ENCODE measurements around the gene GCN1.

Gene GCN1

DNA sequence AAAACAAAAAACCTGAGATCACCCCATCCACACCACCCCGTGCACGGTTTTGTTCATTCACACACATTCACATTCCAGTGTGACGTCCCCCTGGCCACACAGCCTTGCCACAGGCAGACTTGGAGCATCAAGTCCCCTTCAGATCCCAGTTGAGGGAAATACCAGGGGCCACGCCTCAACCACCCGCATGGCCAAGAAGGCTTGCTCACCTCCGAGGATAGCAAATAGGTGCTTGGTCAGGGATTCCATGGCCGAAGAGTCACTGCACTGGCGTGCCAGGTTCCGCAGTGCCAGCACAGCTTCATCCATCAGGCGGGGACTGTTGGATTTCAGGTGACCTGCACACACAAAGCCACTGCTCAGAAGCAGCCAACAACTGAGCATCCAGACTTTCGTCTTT, 19.0 kb downstream of the GCN1 start:
- no peak for DNase-seq (ENCODE audit: low spot score)

GRCh38 chr12:120175062-120175461, 19.5 kb downstream of the GCN1 start:
- no peak for DNase-seq (ENCODE audit: low spot score)

DNA sequence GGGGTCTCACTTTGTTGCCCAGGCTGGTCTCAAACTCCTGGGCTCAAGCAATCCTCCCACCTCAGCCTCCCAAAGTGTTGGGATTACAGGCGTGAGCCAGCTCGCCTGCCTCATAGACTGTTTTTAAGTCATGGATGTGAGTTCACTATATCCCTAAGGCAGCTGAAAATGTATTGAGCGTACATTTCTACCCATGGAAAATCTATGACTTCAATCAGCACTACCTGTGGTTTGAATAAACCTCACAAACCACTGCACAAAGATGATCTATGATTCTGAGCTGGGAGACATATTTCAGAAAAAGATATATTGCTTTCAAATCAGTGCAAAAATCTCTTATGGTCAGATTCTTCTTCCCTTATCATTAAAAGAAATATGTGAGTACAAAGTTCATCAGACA, 22.5 kb downstream of the GCN1 start:
- no peak for DNase-seq (ENCODE audit: low spot score)

DNA sequence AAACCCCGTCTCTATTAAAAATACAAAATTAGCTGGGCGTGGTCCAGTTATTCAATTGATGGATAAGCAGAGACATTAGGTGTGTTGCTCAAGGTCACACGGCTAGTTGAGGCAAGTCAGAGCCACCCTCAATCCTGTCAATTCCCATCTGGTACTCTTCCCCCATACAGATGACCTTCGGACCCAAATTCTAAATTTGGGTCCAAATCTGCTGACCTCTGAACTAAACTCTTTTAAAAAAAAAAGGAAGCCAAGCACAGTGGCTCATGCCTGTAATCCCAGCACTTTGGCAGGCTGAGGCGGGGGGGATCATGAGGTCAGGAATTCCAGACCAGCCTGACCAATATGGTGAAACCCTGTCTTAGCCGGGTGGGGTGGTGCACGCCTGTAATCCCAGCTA, 23.9 kb downstream of the GCN1 start:
- no peak for DNase-seq (ENCODE audit: low spot score)

- DNase-seq (ENCODE audit: low spot score): peak; percentile 23
Measured at GRCh38 chr12:120169946-120170345, 24.6 kb downstream of the GCN1 start.

GRCh38 chr12:120168337-120168736, 26.2 kb downstream of the GCN1 start:
- DNase-seq (ENCODE audit: low spot score): no peak

DNA sequence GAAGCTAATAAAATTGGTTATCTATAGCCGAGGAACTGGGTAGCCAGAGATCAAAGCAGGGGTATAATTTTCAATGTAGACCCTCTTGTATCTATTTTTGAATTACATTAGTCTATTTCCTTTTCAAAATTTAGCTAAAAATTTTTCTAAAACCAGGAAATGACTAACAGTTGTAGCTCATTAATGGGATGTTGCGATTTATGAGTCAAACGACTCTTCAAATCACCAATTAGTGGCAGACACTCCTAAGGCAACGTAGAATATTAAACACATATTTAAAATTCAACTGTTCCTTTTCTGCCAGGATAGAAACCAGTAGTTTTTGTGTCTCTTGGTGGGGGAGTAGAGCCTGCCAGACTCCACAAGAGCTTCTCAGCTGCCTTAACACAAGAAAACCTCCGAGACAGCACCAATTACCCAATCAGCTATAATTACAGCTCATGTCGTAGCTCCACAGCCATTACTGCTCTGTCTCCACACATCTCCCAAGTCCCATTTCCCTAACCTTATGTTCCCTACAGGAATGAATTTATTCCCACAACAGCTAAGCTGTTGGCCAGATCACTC, 26.9 kb downstream of the GCN1 start:
- no peak for DNase-seq (ENCODE audit: low spot score)

DNA sequence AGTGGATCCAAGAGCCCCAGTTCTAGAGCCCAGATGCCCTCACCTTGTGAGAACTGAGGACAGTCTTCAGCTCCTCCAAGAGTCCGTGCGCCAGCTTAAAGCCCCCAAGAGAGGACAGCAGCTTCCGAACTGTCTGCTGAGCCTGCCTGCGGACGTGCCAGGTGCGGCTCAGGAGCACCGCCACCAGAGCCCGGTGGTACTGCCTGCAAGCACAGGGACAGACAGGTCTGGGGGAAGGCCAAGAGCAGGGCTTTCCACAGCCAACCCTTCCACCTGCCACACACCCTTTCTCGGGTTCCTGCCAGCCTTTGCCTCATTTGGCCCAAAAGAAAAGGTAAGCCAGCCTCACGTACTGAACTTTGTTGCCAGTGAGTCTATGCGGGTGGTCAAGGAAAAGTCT, 30.2 kb downstream of the GCN1 start:
- no peak for DNase-seq (ENCODE audit: low spot score)

GRCh38 chr12:120162763-120163162, 31.8 kb downstream of the GCN1 start:
- no peak for DNase-seq (ENCODE audit: low spot score)

GRCh38 chr12:120161852-120162251, 32.7 kb downstream of the GCN1 start:
- no peak for DNase-seq (ENCODE audit: low spot score)

GRCh38 chr12:120159509-120160237, 34.8 kb downstream of the GCN1 start:
- no peak for DNase-seq (ENCODE audit: low spot score)

DNA sequence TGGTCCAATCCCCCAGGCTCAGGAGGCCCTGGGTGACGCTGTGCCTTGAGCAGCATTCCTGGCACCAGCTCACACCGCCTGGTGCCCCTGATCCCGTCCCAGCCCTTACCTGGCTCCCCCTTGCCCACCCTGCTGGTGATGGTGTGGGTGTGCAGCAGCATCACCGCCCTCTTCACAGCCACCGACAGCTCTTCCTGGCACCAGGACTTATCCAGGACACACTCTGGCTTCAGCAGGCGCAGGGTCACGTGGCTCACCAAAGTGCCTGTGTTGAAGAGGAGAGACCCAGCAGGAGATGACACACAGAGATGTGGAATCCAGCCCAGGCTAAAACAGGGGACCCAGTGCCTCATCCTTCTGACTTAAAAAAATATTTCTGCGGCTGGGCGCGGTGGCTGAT, 36.2 kb downstream of the GCN1 start:
- DNase-seq (ENCODE audit: low spot score): no peak

GRCh38 chr12:120157678-120158077, 36.8 kb downstream of the GCN1 start:
- DNase-seq (ENCODE audit: low spot score): no peak

DNA sequence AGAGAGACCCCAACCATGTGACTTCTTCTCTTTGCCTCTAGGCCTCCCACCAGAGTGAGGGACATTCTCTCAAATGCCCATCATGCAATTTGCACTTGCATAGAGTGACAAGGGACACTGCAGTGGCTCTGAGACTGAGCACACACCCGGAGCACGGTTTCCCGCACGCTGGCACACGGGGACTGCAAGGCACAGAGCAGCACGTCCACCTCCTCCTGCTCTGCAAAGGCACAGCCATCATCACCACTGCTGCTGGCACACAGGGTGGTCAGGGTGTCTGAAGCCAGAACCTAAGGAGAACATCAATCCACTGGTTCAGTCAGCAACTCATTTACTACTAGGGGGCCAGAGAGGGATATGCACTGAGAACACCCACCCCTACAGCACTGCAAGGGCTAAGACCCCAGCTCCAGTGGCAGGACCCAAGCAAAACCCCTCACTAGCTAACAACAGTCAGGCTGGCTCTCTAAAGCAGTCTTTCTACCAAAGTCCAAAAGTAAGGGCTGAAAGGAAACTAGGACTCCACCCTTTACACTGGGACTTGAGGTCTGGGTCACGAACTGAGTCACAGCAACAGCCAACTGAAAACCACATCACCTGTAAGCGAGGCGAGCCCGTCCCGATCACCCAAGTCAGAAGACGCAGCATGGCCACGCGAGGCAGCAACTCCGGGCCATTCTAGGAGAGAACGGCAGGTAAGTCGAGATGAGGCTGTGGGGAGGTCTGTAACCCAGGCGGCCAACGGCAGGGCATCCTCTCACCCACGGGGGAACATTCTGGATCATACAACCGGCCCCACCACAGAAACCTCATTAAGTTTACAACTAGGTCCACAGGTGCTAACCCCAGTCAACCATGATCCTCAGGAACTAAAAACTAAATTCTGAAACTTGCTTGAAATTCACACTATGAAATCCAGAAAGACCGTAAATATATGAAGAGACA, 37.9 kb downstream of the GCN1 start:
- DNase-seq (ENCODE audit: low spot score): no peak

GRCh38 chr12:120155072-120155471, 39.4 kb downstream of the GCN1 start:
- DNase-seq (ENCODE audit: low spot score): no peak

DNA sequence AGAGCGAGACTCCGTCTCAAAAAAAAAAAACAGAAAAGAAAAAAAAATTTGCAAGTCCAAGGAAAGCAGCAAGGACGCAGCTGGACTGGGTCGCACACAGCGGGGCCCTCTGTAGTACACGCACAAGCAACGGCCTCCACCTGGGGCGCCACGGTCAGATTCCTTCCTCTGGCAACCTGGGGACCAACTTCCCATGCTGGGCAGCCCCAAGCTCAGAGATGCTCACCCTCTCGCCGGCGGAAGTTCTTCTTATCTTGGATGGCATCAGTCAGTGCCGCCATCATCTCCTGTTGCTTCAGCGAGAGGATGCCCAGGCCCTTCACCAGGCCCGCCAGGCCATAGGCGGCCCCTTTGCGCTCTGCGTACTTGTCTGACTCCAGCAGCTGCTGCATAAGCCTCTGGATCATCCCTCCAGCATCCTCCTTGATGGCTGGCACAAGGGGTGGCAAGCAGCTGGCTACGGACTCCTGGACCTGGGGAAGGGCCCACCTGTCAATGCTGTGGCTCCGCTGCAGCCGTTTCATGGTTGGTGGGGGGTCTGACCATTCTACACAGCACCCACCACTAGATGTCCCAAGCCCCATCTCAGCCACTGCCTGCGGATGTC, 43.5 kb downstream of the GCN1 start:
- no peak for DNase-seq (ENCODE audit: low spot score)

DNA sequence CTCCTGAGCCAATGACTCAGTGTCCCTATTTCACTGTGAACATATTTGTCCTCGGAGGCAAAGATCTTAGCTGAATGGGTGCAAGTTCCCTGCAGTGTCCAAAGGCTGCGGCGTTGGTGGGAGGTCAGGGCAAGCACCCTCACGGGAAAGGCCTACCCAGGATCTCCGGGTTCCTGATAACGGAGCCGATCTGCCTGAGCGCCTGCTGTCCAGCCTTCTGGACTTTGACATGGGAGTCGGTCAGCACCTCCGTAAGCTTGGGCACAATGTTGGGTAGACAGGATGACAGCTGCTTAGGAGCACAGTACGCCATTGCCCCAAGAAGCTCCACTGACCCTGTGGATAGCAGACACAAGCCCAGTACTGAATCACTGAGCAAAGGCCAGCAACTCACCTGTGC, 46.5 kb downstream of the GCN1 start:
- DNase-seq (ENCODE audit: low spot score): no peak

DNA sequence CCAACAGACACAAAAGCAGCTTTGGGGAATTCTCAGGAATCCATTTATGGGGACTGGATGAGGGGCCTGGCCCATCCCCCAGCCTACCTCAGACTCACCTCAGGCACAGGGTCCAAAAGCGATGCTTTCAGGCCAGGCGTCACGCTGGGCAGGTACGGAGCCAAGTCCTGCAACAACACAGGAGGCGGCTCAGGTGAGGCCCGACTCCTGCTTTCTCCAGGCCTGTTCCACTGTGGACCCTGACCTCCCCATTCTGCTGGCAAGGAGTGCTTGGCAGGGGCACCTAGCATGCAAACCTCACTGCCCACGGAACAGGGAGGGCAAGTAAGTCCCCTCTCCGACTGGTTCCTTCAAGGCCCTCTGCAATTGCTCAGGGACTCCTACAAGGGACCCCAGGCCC, 49.4 kb downstream of the GCN1 start:
- DNase-seq (ENCODE audit: low spot score): no peak

GRCh38 chr12:120144215-120144614, 50.3 kb downstream of the GCN1 start:
- no peak for DNase-seq (ENCODE audit: low spot score)

GRCh38 chr12:120142231-120142877, 52.2 kb downstream of the GCN1 start:
- DNase-seq (ENCODE audit: low spot score): peak; percentile 39

- DNase-seq (ENCODE audit: low spot score): no peak
Measured at GRCh38 chr12:120141336-120141735, 53.2 kb downstream of the GCN1 start.

GRCh38 chr12:120140603-120141002, 53.9 kb downstream of the GCN1 start:
- no peak for DNase-seq (ENCODE audit: low spot score)
